Measurements from ENCODE around the gene ZSCAN20. TPM values are rescaled to one million over a fixed set of nuclear protein-coding genes. Genes with fewer than 3 reads are reported as not detected.

Gene ZSCAN20
- total RNA-seq, 4 donors from 2014 or later: 6.9 to 9.4 (median 7.8) TPM

DNA sequence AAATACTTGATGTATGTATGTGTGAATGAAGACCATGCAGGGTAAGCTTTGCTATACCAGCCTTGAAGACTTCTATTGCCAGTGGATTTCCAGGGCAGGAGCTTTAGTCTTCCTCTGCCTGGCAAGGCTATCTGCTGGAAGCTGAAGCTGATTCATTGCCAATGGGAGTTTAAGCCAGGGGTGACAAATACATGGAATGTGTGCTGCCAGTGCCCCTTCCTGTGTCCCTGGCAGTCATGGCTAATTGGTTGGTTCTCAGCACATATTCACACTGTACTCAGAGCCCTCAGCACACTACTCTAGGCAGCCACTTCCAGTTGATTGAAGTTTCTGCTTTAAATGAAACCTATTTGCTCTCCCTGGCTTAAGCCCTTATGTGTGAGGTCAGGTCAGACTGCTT, 1.5 kb downstream of the ZSCAN20 start:
- DNase-seq (ENCODE audit: low spot score in 2 of 2): no peak
- no peak overlapping the region for H3K4me3 ChIP-seq
- H3K4me1 ChIP-seq: peaks cover 0 to 43% (median 6%) of the 10 kb centered on the region in 4 donors
- no peak for TF ChIP-seq EP300 (IDR thresholded peaks at IDR 0.05)
- no peak for TF ChIP-seq CTCF (IDR thresholded peaks at IDR 0.05)
- TF ChIP-seq POLR2A (IDR thresholded peaks at IDR 0.05): no peak
- H3K36me3 ChIP-seq: peaks cover 0 to 4% (median 0%) of the 10 kb centered on the region in 3 donors
- no peaks in the 10 kb centered on the region for H3K27me3 ChIP-seq
- no peak overlapping the region for H3K27ac ChIP-seq
- H3K9me3 ChIP-seq: no peaks in the 10 kb centered on the region

DNA sequence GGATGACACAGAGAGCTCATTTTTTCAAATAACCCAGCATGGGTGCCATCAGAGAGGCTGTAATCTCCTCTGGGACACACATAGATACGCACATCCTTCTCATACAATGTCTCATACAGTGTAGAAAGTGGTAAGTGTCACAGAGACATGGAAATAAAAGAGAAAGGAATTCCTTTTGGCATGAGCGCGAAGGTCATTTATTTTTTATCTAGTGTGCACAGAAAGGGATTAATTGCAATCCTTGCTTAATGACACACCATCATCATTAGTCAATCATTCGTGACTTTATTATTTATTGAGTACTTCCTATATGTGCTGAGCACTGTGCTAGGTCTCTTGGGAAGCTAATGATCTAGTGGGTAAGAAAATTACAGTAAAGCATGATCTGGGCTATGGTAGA, 5.0 kb downstream of the ZSCAN20 start:
- no peak overlapping the region for H3K27ac ChIP-seq
- WGBS, 2 donors: 70 to 94% methylated on average over 4 of the region's 4 CpGs
- no peaks in the 10 kb centered on the region for H3K27me3 ChIP-seq
- no peak overlapping the region for H3K4me3 ChIP-seq
- DNase-seq (ENCODE audit: low spot score in 2 of 2): no peak
- TF ChIP-seq CTCF (IDR thresholded peaks at IDR 0.05): no peak
- no peak for TF ChIP-seq POLR2A (IDR thresholded peaks at IDR 0.05)
- no peak for TF ChIP-seq EP300 (IDR thresholded peaks at IDR 0.05)
- H3K4me1 ChIP-seq: peaks cover 0 to 17% (median 2%) of the 10 kb centered on the region in 4 donors
- H3K36me3 ChIP-seq: peaks cover 0 to 40% (median 0%) of the 10 kb centered on the region in 3 donors
- no peaks in the 10 kb centered on the region for H3K9me3 ChIP-seq

- TF ChIP-seq CTCF (IDR thresholded peaks at IDR 0.05) (no peak), POLR2A (IDR thresholded peaks at IDR 0.05) (no peak), EP300 (IDR thresholded peaks at IDR 0.05) (no peak)
- peaks cover 0 to 84% (median 0%) of the 10 kb centered on the region in 3 donors for H3K36me3 ChIP-seq
- 96 to 98% methylated on average over 2 of the region's 2 CpGs for WGBS, 2 donors
These were observed 10.0 kb downstream of the ZSCAN20 start for GRCh38 chr1:33482412-33482811.

DNA sequence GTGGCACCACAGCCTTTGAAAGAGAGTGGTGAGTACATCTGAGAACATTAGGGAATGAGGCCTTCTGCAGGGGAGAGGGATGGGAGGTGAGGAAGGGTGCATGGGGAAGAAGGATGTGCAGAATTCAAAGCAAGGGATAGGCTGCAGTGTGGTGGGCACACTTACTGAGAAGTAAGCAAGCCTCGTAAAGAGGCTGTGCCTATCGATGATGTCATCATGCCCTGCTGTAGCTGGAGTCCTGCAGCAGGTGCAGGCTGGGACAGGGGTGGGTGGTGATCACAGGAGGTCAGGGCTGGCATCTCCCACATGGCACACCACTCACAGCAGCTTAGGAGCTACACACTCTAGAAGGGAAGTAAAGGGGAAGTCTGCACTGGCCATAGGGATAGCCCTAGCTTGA, 16.2 kb downstream of the ZSCAN20 start:
- H3K27me3 ChIP-seq: no peaks in the 10 kb centered on the region
- 91 to 93% methylated on average over 2 of the region's 2 CpGs for WGBS, 2 donors
- no peak for TF ChIP-seq POLR2A (IDR thresholded peaks at IDR 0.05)
- TF ChIP-seq EP300 (IDR thresholded peaks at IDR 0.05): no peak
- TF ChIP-seq CTCF (IDR thresholded peaks at IDR 0.05): no peak
- H3K36me3 ChIP-seq: peaks cover 0 to 94% (median 29%) of the 10 kb centered on the region in 3 donors
- H3K4me1 ChIP-seq: no peaks in the 10 kb centered on the region
- peaks cover 0 to 38% (median 8%) of the 10 kb centered on the region in 4 donors for H3K9me3 ChIP-seq
- H3K27ac ChIP-seq: no peak overlapping the region
- H3K4me3 ChIP-seq: no peak overlapping the region
- DNase-seq (ENCODE audit: low spot score in 2 of 2): no peak

More at GRCh38 chr1:33482412-33482811, 10.0 kb downstream of the ZSCAN20 start:
- Histone ChIP-seq H3K27me3 (no peaks in the 10 kb centered on the region), H3K9me3 (peaks cover 0 to 16% (median 4%) of the 10 kb centered on the region in 4 donors), H3K4me3 (no peak overlapping the region), H3K4me1 (no peaks in the 10 kb centered on the region), H3K27ac (no peak overlapping the region)
- DNase-seq (ENCODE audit: low spot score in 2 of 2): no peak

- DNase-seq (ENCODE audit: low spot score in 2 of 2): no peak
- Histone ChIP-seq H3K4me3 (no peak overlapping the region), H3K9me3 (peaks cover 0 to 81% (median 22%) of the 10 kb centered on the region in 4 donors), H3K27ac (no peak overlapping the region), H3K4me1 (no peaks in the 10 kb centered on the region), H3K36me3 (peaks cover 0 to 100% (median 23%) of the 10 kb centered on the region in 3 donors), H3K27me3 (no peaks in the 10 kb centered on the region)
- WGBS, 2 donors: 94 to 97% methylated on average over 9 of the region's 9 CpGs
- TF ChIP-seq POLR2A (IDR thresholded peaks at IDR 0.05) (no peak), CTCF (IDR thresholded peaks at IDR 0.05) (no peak), EP300 (IDR thresholded peaks at IDR 0.05) (no peak)
These were observed 22.5 kb downstream of the ZSCAN20 start for GRCh38 chr1:33494929-33495328.

All from tibial nerve (tissue), 4 donors.